Measurements from ENCODE around the gene IFI35.

IFI35 gene

DNA sequence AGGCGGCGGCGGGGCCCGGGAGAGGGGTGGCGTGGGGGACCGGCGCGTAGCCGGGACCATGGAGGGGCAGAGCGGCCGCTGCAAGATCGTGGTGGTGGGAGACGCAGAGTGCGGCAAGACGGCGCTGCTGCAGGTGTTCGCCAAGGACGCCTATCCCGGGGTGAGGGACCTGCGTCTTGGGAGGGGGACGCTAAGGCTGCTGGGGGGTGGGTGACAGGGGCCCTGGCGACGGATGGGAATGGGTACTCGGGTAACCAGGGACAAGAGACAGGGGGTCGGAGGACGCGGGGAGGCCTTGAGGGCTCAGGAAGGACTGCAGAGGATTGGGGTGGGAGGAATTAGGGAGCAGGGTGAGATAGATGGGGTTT, 18.7 kb downstream of the IFI35 start (continued):
- TF ChIP-seq ZNF600 (tag by site-specific recombination; IDR thresholded peaks at IDR 0.05) (peak; percentile 29; the same call in 1 of the 2 replicates), KLF1 (tag by site-specific recombination; IDR thresholded peaks at IDR 0.05) (0 out of 2 replicates have a peak, but pooled peaks have one; percentile 9), ZNF16 (tag by site-specific recombination; IDR thresholded peaks at IDR 0.05; ENCODE audit: low read depth) (no peak), ZNF76 (tag by site-specific recombination; IDR thresholded peaks at IDR 0.05; ENCODE audit: borderline replicate concordance, low read depth) (peak; percentile 84), ZNF366 (tag by site-specific recombination; conservative IDR thresholded peaks at IDR 0.05) (no peak), ZFHX2 (tag by site-specific recombination; conservative IDR thresholded peaks at IDR 0.05) (0 out of 2 replicates have a peak, but pooled peaks have one; percentile 5), ZNF248 (tag by site-specific recombination; IDR thresholded peaks at IDR 0.05) (no peak), ZNF391 (tag by site-specific recombination; IDR thresholded peaks at IDR 0.05; ENCODE audit: borderline replicate concordance, low read depth) (peak; percentile 49; the same call in 1 of the 2 replicates), SCRT2 (tag by site-specific recombination; IDR thresholded peaks at IDR 0.05) (no peak), GLIS2 (tag by site-specific recombination; IDR thresholded peaks at IDR 0.05) (peak; percentile 77), ZNF114 (tag by site-specific recombination; IDR thresholded peaks at IDR 0.05) (no peak)
- TF ChIP-seq, protein P1, sequence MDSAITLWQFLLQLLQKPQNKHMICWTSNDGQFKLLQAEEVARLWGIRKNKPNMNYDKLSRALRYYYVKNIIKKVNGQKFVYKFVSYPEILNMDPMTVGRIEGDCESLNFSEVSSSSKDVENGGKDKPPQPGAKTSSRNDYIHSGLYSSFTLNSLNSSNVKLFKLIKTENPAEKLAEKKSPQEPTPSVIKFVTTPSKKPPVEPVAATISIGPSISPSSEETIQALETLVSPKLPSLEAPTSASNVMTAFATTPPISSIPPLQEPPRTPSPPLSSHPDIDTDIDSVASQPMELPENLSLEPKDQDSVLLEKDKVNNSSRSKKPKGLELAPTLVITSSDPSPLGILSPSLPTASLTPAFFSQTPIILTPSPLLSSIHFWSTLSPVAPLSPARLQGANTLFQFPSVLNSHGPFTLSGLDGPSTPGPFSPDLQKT (IDR thresholded peaks at IDR 0.05; ENCODE audit: borderline replicate concordance, low read depth, low read length): no peak
- TF ChIP-seq, protein P2, sequence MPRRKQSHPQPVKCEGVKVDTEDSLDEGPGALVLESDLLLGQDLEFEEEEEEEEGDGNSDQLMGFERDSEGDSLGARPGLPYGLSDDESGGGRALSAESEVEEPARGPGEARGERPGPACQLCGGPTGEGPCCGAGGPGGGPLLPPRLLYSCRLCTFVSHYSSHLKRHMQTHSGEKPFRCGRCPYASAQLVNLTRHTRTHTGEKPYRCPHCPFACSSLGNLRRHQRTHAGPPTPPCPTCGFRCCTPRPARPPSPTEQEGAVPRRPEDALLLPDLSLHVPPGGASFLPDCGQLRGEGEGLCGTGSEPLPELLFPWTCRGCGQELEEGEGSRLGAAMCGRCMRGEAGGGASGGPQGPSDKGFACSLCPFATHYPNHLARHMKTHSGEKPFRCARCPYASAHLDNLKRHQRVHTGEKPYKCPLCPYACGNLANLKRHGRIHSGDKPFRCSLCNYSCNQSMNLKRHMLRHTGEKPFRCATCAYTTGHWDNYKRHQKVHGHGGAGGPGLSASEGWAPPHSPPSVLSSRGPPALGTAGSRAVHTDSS (tag by site-specific recombination; IDR thresholded peaks at IDR 0.05): no peak
- TF ChIP-seq, protein P3, sequence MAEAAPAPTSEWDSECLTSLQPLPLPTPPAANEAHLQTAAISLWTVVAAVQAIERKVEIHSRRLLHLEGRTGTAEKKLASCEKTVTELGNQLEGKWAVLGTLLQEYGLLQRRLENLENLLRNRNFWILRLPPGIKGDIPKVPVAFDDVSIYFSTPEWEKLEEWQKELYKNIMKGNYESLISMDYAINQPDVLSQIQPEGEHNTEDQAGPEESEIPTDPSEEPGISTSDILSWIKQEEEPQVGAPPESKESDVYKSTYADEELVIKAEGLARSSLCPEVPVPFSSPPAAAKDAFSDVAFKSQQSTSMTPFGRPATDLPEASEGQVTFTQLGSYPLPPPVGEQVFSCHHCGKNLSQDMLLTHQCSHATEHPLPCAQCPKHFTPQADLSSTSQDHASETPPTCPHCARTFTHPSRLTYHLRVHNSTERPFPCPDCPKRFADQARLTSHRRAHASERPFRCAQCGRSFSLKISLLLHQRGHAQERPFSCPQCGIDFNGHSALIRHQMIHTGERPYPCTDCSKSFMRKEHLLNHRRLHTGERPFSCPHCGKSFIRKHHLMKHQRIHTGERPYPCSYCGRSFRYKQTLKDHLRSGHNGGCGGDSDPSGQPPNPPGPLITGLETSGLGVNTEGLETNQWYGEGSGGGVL (tag by site-specific recombination; IDR thresholded peaks at IDR 0.05): peak; percentile 87
- TF ChIP-seq, protein P4, sequence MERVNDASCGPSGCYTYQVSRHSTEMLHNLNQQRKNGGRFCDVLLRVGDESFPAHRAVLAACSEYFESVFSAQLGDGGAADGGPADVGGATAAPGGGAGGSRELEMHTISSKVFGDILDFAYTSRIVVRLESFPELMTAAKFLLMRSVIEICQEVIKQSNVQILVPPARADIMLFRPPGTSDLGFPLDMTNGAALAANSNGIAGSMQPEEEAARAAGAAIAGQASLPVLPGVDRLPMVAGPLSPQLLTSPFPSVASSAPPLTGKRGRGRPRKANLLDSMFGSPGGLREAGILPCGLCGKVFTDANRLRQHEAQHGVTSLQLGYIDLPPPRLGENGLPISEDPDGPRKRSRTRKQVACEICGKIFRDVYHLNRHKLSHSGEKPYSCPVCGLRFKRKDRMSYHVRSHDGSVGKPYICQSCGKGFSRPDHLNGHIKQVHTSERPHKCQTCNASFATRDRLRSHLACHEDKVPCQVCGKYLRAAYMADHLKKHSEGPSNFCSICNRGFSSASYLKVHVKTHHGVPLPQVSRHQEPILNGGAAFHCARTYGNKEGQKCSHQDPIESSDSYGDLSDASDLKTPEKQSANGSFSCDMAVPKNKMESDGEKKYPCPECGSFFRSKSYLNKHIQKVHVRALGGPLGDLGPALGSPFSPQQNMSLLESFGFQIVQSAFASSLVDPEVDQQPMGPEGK (tag by site-specific recombination; IDR thresholded peaks at IDR 0.05): peak; percentile 82
- TF ChIP-seq, protein P5, sequence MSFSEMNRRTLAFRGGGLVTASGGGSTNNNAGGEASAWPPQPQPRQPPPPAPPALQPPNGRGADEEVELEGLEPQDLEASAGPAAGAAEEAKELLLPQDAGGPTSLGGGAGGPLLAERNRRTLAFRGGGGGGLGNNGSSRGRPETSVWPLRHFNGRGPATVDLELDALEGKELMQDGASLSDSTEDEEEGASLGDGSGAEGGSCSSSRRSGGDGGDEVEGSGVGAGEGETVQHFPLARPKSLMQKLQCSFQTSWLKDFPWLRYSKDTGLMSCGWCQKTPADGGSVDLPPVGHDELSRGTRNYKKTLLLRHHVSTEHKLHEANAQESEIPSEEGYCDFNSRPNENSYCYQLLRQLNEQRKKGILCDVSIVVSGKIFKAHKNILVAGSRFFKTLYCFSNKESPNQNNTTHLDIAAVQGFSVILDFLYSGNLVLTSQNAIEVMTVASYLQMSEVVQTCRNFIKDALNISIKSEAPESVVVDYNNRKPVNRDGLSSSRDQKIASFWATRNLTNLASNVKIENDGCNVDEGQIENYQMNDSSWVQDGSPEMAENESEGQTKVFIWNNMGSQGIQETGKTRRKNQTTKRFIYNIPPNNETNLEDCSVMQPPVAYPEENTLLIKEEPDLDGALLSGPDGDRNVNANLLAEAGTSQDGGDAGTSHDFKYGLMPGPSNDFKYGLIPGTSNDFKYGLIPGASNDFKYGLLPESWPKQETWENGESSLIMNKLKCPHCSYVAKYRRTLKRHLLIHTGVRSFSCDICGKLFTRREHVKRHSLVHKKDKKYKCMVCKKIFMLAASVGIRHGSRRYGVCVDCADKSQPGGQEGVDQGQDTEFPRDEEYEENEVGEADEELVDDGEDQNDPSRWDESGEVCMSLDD (tag by site-specific recombination; IDR thresholded peaks at IDR 0.05): peak; percentile 59
- TF ChIP-seq, protein P6, sequence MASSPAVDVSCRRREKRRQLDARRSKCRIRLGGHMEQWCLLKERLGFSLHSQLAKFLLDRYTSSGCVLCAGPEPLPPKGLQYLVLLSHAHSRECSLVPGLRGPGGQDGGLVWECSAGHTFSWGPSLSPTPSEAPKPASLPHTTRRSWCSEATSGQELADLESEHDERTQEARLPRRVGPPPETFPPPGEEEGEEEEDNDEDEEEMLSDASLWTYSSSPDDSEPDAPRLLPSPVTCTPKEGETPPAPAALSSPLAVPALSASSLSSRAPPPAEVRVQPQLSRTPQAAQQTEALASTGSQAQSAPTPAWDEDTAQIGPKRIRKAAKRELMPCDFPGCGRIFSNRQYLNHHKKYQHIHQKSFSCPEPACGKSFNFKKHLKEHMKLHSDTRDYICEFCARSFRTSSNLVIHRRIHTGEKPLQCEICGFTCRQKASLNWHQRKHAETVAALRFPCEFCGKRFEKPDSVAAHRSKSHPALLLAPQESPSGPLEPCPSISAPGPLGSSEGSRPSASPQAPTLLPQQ (tag by site-specific recombination; IDR thresholded peaks at IDR 0.05): no peak
- TF ChIP-seq, protein P7, sequence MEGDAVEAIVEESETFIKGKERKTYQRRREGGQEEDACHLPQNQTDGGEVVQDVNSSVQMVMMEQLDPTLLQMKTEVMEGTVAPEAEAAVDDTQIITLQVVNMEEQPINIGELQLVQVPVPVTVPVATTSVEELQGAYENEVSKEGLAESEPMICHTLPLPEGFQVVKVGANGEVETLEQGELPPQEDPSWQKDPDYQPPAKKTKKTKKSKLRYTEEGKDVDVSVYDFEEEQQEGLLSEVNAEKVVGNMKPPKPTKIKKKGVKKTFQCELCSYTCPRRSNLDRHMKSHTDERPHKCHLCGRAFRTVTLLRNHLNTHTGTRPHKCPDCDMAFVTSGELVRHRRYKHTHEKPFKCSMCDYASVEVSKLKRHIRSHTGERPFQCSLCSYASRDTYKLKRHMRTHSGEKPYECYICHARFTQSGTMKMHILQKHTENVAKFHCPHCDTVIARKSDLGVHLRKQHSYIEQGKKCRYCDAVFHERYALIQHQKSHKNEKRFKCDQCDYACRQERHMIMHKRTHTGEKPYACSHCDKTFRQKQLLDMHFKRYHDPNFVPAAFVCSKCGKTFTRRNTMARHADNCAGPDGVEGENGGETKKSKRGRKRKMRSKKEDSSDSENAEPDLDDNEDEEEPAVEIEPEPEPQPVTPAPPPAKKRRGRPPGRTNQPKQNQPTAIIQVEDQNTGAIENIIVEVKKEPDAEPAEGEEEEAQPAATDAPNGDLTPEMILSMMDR (tag by site-specific recombination; IDR thresholded peaks at IDR 0.05): no peak
- TF ChIP-seq, protein P8, sequence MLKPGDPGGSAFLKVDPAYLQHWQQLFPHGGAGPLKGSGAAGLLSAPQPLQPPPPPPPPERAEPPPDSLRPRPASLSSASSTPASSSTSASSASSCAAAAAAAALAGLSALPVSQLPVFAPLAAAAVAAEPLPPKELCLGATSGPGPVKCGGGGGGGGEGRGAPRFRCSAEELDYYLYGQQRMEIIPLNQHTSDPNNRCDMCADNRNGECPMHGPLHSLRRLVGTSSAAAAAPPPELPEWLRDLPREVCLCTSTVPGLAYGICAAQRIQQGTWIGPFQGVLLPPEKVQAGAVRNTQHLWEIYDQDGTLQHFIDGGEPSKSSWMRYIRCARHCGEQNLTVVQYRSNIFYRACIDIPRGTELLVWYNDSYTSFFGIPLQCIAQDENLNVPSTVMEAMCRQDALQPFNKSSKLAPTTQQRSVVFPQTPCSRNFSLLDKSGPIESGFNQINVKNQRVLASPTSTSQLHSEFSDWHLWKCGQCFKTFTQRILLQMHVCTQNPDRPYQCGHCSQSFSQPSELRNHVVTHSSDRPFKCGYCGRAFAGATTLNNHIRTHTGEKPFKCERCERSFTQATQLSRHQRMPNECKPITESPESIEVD (tag by site-specific recombination; IDR thresholded peaks at IDR 0.05): no peak

Measured in HEK293 (cell line).